H1 (cell line): ENCODE data around the gene RGS8. TPM values are rescaled to one million over a fixed set of nuclear protein-coding genes. Genes with fewer than 3 reads are reported as not detected.

Experiments used
- ATF2 ChIP-seq: IDR thresholded peaks from 2 replicates; pipeline ENCODE4 v1.6.1; 2012; ENCODE audit warnings: low read length, inconsistent platforms
- CHD7 ChIP-seq: fragments of 300-600 bp; sonication (generic); IDR thresholded peaks from 2 replicates; pipeline ENCODE4 v1.7.1; 2012; ENCODE audit warnings: low read length, moderate library complexity, mild to moderate bottlenecking, inconsistent platforms; ENCODE audit not compliant: insufficient replicate concordance
- EGR1 ChIP-seq: IDR thresholded peaks from 2 replicates; pipeline ENCODE4 v1.6.1; 2011; ENCODE audit warnings: low read depth, low read length, borderline replicate concordance
- NRF1 ChIP-seq: IDR thresholded peaks from 2 replicates; pipeline ENCODE4 v1.6.1; 2011; ENCODE audit warnings: mild to moderate bottlenecking, low read depth, low read length, improper control_type of control experiment
- POLR2A ChIP-seq, 2 experiments: IDR thresholded peaks; 1 replicate in 1 of 2; 2 replicates in 1 of 2; pipeline ENCODE4 v1.6.1; 2011; ENCODE audit warnings: low read depth in 2 of 2, low read length in 2 of 2, mild to moderate bottlenecking in 2 of 2; ENCODE audit errors: control extremely low read depth in 1 of 2
- POU5F1 ChIP-seq: IDR thresholded peaks from 2 replicates; pipeline ENCODE4 v1.6.1; 2011; ENCODE audit warnings: low read depth, mild to moderate bottlenecking, low read length, moderate library complexity
- RAD21 ChIP-seq, 2 experiments: IDR thresholded peaks in 1 of 2; conservative IDR thresholded peaks in 1 of 2; 2 replicates each; pipeline ENCODE4 v1.6.1; 2011; ENCODE audit warnings: low read depth in 2 of 2, low read length in 2 of 2, improper control_type of control experiment in 1 of 2, inconsistent platforms in 1 of 2, mild to moderate bottlenecking in 1 of 2, moderate library complexity in 1 of 2
- SAP30 ChIP-seq: fragments of 300-600 bp; sonication (generic); IDR thresholded peaks from 2 replicates; pipeline ENCODE4 v1.7.1; 2012; ENCODE audit warnings: low read length, moderate library complexity, mild to moderate bottlenecking, inconsistent platforms; ENCODE audit not compliant: insufficient read depth, insufficient replicate concordance
- SUZ12 ChIP-seq: fragments of 200-600 bp; sonication (generic); IDR thresholded peaks from 2 replicates; pipeline ENCODE4 v1.6.1; 2012; ENCODE audit warnings: mild to moderate bottlenecking, inconsistent platforms, low read length, moderate library complexity, mixed read lengths
- TCF12 ChIP-seq: IDR thresholded peaks from 2 replicates; pipeline ENCODE4 v1.6.1; 2011; ENCODE audit warnings: low read depth, mild to moderate bottlenecking, low read length
- polyA plus RNA-seq, 7 experiments: library from polyadenylated mRNA; depleted of rRNA in 3 of 7; stranded (reverse) in 5 of 7; unstranded in 2 of 7; fragments of >200 nt in 5 of 7; fragments of 200-250 nt in 2 of 7; gene quantifications; 1 replicate in 5 of 7; 2 replicates in 1 of 7; 4 replicates in 1 of 7; pipeline versions ENCODE4 v1.2.1 to v1.2.3, GENCODE V29; 2011 to 2013; ENCODE audit warnings: missing spikeins in 2 of 7, mixed read lengths in 2 of 7
- total RNA-seq: library from RNA; stranded (reverse); fragmentation: NEBNext Ultra II Directional; extraction: Animal tissue kit (Norgen Biotek cat#: 25700); gene quantifications from 2 replicates; pipeline ENCODE4 v1.2.1, GENCODE V29; 2021

Gene RGS8
- total and polyA plus RNA-seq, 2 of the 8 experiments (the other 6 are each of a cell fraction or from before 2014, with no cell fraction given), result 0.13 to 0.23 TPM

GRCh38 chr1:182676274-182676673 is 8.1 kb downstream of the RGS8 start (continued):
- TF ChIP-seq CHD7 (no peak), POU5F1 (no peak), EGR1 (no peak), SAP30 (no peak), RAD21 (IDR thresholded peaks at IDR 0.05 in 1 of 2, conservative IDR thresholded peaks at IDR 0.05 in 1 of 2; ENCODE audit: low read depth in 2 of 2, low read length in 2 of 2) (no peak), ATF2 (no peak), POLR2A (IDR thresholded peaks at IDR 0.05; ENCODE audit: control extremely low read depth in 1 of 2, low read depth in 2 of 2, low read length in 2 of 2) (no peak), NRF1 (no peak), TCF12 (no peak), SUZ12 (no peak)
